ENCODE measurements around the gene TRABD2A.
"Not testable (repeated sequence)": the region's sequence is repeated elsewhere in the genome, so short reads cannot be mapped to it uniquely, and the experiment has no call there.

TRABD2A gene

GRCh38 chr2:84811839-84812431 lies 68.9 kb downstream of the TRABD2A start:
- DNase-seq = no peak

- no peak for DNase-seq
Measured at GRCh38 chr2:84808279-84808678, 72.6 kb downstream of the TRABD2A start.

GRCh38 chr2:84807063-84807485 lies 73.8 kb downstream of the TRABD2A start:
- no peak for DNase-seq

GRCh38 chr2:84805250-84805958 lies 75.5 kb downstream of the TRABD2A start:
- DNase-seq = no peak

- no peak for DNase-seq
Measured at GRCh38 chr2:84801811-84802210, 79.1 kb downstream of the TRABD2A start.

GRCh38 chr2:84800194-84800805 lies 80.6 kb downstream of the TRABD2A start:
- no peak for DNase-seq

- DNase-seq = no peak
Measured at GRCh38 chr2:84799772-84800171, 81.1 kb downstream of the TRABD2A start.

- DNase-seq = no peak
Measured at GRCh38 chr2:84797271-84797670, 83.6 kb downstream of the TRABD2A start.

- no peak for DNase-seq
Measured at GRCh38 chr2:84796798-84797197, 84.1 kb downstream of the TRABD2A start.

GRCh38 chr2:84793641-84794040 lies 87.2 kb downstream of the TRABD2A start:
- no peak for DNase-seq

- no peak for DNase-seq
Measured at GRCh38 chr2:84792856-84793522, 87.9 kb downstream of the TRABD2A start.

- no peak for DNase-seq
Measured at GRCh38 chr2:84788498-84788897, 92.4 kb downstream of the TRABD2A start.

GRCh38 chr2:84788027-84788426 lies 92.9 kb downstream of the TRABD2A start:
- no peak for DNase-seq

GRCh38 chr2:84786601-84787000 lies 94.3 kb downstream of the TRABD2A start:
- no peak for DNase-seq

GRCh38 chr2:84785950-84786349 lies 94.9 kb downstream of the TRABD2A start:
- DNase-seq = no peak

- no peak for DNase-seq
Measured at GRCh38 chr2:84782717-84783442, 98.0 kb downstream of the TRABD2A start.

- no peak for DNase-seq
Measured at GRCh38 chr2:84781942-84782716, 98.8 kb downstream of the TRABD2A start.

- DNase-seq = no peak
Measured at GRCh38 chr2:84779781-84780180, 101.1 kb downstream of the TRABD2A start.

- no peak for DNase-seq
Measured at GRCh38 chr2:84778911-84779690, 101.8 kb downstream of the TRABD2A start.

GRCh38 chr2:84776011-84776410 lies 104.9 kb downstream of the TRABD2A start:
- no peak for DNase-seq

GRCh38 chr2:84773562-84773961 lies 107.3 kb downstream of the TRABD2A start:
- DNase-seq = not testable (repeated sequence)

Data from hippocampal formation (tissue), 2 donors.